ENCODE results near the gene PTPN14.
"Not testable (repeated sequence)": the region's sequence is repeated elsewhere in the genome, so short reads cannot be mapped to it uniquely, and the experiment has no call there.

Gene PTPN14

DNA sequence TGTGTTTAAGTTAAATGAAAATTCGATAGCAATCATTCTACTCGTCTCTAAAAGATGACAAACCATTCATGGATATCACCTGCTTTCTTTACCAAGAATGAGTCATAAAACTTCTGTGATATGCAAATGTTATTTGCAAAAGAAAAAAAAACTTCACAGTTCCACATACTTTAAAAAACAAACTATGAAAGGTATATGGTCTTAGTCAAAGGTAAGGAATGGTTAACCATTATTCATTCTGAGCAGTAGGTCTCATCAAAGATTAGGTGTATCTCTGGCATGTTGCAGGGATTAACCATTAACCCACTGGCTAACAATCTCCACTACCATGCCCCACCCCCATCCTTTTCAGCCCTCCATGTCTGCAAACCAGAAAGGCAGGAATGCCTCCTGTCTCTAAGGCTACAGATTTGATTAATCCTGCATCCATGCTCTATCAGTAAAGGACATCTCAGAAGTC, 44.4 kb downstream of the PTPN14 start:
- no peak for DNase-seq

DNA sequence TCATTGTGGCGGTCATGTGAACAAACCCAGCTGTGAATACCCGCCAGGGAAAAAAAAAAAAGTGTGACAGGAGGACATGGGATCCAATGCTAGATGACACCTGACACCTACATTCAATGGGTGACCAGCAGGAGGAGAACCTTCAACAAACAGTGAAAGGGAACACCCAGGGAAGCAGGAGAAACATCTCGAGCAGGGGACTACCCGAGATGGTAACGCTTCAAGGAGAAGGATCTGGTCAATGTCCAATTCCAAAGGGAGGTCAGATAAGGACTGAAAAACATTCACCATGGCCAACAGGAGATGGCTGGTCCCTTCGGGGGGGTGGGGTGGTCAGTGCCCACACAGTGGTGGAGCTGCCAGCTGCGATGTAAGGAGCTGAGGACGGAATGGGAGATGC, 46.3 kb downstream of the PTPN14 start:
- DNase-seq, result no peak

DNA sequence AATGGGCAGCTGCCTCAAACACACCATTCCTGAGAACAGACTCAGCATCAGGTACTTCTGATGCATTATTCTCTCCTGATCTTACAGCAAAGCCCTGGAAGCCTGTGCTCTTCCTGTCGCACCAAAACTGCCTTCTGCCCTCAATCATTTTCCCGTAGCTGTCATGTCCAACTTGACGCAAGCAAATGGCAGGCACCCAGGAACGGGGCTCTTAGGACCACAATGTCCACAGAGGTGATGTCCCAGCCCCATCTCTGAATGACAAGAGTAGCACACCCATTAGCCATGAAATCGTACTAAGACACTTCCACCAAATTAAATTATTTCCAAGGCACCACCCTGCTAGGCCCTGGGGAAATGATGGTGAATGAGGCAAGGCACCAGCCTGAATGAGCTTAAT, 47.1 kb downstream of the PTPN14 start:
- DNase-seq, result no peak

DNA sequence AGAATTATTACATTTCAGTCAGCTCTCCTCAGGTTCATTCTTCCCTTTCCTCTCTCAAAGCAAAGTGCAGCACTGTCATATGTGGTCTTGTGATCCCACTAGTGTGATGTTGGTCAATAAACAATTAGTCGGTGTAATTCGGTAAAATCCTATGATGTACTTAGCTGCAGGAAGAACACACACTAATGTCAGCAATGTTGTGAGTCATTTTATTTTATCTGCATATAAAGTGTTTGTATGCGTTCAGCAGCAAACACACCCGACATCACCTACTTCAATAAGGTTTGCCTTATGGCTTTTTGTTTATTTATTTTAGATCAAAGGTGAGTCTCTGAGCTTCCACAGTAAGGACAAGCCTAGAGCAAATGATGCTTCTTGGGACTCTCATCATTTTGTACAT, 47.8 kb downstream of the PTPN14 start:
- DNase-seq, result no peak

DNA sequence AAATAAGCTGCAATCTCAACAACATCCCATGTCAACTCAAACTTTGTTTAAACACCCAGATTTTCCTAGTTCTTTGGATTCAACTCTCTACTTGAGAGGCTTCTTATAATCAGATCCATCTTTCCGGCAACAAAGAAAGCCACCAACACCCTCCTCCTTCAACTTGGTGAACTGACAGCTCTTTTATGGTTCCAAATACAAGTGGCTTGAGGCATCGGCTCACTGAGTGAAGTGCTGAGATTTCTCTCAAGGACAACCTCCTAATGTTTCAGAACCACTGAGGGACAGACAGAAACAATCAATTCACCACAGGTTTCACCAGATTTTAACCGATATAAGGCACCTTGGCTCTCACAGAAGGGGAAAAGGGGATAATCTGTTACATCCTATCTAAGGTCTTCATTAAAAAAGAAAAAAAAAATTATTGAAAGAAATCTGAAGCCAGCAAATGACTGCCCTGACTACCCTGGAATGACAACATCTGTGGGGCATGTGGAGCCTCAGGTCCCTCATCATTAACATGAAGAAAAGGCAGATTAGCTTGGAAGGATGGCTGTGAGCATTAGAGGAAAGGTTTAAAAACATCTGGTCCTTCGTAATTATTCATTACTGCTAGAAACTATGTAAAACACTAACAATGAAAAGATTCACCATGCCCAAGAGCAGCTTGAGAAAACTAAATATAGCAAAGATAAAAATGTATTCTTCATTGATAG, 50.9 kb downstream of the PTPN14 start:
- DNase-seq, result no peak

DNA sequence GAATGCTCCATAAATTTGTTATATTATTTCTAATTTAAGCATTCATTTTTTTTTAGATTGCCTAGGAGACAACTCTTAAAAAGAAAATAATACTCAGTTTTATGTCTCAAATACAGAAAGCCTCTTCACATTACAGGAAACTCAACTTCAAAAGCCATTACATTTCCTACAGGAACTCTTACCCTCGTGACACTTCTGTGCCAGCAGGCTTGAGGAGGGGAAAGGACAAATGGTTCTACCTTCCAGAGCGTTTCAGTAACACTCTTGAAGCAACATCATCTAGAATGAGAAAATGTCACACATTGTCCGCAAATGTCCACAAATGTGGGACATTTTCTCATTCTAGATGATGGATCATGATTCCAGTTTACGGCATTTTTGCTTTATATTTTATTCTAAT, 51.7 kb downstream of the PTPN14 start:
- no peak for DNase-seq

DNA sequence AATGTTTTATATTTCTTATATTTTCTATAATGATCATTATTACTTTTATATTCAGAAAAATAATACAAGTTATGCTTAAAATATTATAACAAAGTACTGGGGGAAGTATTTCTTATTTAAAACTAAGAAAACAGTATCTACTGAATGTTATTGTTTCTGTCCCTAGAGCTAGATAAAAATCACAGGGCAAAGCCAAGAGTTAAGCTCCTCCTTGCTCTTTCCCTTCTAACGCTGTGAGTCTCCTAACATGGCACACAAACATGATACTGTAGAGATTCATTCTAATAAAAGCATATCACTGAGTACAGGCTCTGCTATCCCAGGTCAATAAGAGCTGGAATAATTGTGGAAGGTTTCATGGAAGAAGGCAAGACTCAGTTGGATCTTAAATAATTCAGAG, 53.4 kb downstream of the PTPN14 start:
- DNase-seq, result no peak

DNA sequence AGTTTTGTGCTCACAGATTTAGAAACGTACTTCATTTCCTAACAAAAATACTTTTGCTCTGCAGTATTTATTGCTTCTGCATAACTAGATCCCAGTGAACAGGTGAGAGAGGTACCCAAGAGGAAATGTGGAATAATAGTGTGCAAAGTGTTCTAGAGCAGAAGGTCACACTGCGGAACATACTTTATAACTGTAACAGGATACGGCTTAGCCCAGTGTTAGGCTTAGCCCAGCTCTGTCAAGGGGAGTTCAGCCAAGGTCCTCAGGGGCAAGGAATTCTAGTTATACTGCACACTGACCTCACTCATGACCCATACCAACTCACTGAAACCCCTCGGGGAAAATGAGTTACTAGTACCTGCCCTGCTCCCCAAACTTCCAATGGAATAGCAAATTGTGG, 55.3 kb downstream of the PTPN14 start:
- DNase-seq, result no peak

DNA sequence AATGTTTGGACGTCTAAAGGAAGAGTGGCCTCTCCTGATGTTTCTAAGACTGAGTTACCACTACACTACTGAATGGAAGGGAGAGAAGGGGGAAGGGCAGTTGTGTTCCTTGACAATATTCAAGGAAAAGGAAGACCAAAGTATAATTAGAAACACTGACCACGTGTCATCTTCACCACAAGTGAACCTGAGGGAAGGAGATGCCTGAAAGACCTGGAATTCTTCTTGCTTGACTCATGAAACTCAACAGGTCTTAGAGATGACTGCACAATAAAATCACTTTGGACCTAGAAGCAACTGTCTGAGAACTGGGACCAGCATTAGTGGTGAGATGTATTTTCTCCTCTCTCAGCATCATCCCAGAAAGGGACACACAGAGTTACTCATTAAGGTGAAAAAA, 56.7 kb downstream of the PTPN14 start:
- no peak for DNase-seq

DNA sequence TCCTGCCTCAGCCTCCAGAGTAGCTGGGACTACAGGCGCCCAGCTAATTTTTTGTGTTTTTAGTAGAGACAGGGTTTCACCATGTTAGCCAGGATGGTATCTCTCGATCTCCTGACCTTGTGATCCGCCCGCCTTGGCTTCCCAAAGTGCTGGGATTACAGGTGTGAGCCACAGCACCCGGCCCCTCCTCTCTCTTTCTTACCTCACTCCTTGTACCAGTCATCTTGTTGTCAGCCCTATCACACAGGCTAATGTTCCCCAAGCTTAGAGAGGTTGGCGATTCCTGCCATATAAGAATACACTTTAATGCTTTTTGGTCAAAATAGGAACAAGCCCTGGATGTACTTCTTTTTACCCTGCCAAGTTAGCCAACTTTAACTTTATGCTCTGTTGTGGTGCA, 57.2 kb downstream of the PTPN14 start:
- not testable (repeated sequence) for DNase-seq

DNA sequence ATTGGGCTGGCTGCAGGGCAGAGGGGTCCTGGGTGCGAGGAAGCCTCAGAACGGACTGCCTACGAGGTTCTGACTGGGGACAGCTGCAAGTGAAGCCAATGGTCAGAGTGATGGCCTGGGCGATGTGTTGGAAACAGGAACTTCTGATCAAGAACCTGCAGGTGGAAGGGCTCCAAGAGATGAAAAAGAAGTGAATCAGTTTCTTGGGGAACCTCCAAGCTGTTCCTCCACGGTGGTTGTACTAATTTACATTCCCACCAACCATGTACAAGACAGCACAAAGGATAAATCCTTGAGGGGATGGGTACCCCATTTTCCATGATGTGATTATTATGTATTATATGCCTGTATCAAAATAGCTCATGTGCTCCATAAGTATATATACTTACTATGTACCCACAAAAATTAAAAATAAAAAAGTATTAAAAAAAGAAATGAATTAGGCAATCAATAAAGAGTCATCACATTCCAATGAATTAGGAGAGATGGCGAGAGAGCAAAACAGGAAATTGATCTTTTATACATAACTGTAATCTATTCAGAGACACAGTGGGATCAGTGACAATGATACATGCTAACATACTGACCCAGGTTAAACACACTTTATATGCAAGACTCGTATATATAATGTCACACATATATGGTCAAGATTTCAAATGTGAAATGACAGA, 58.1 kb downstream of the PTPN14 start:
- DNase-seq, result no peak

DNA sequence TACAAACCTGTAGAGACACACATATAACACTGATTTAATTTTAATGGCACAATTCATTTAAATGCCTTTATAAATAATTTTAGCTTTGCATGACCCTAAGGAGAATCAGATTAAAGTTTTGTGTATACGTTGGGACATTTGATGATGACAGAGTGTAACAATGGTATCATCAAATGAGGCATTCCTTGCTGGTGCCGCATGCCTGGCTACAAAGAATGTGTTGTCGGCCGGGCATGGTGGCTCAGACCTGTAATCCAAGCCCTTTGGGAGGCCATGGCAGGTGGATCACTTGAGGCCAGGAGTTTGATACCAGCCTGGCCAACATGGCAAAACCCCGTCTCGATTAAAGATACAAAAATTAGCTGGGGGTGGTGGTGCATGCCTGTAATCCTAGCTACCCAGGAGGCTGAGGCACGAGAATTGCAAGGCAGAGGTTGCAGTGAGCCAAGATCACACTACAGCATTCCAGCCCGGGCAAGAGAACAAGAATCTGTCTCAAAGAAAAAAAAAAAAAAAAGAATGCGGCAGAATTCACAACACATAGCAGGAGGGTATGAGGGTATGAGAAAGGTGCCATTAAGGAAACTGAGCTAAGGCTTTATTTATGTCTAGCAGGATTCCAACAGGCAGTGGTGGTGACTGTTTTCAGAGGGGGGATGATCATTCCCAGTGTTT, 58.9 kb downstream of the PTPN14 start:
- DNase-seq, result no peak

DNA sequence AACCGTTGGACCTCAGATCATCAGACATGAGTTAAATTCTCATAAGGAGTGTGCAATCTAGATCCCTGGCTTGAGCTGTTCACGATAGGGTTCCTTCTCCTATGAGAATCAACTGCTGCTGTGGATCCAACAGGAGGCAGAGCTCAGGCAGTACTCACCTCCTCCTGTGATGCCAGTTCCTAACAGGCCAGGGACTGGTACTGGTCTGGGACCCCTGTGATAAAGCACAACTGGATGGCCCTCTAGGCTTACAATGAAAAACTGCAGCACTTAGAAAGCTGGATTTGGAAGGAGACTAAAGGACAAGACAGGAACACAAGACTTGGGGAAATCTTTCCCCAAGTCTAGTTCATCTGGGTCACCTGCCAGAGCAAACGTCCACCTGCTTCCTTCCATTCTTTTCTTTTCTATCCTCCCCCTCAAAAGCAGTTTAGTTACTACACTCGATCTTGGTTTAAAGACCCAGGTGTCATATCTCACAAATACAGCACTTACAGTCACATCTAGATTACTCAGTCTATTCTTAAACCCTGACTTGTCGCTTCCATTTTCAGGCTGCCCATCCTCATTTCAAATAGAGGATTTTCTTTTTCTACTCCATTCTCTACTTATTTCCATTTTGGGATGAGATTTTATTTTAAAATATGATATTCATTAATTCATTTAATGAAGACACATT, 59.8 kb downstream of the PTPN14 start:
- no peak for DNase-seq

DNA sequence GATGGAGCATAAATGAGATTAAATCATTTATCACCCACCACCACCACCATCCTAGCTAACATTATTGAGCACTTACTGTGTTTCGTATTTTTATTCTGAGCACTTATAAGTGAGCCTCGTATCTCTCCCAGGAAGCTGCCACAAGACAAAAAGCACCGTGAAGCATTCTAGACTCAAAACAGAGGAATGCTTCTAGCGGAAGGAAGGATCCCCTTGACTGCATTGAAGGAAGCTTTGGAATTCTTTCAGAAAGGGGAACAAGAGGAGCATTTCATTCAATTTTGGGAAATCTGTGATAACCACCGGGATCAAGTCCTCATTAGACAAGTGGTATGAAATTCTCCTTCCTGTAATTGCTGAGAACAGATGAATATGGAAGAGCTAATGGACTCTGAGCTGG, 66.3 kb downstream of the PTPN14 start:
- no peak for DNase-seq

DNA sequence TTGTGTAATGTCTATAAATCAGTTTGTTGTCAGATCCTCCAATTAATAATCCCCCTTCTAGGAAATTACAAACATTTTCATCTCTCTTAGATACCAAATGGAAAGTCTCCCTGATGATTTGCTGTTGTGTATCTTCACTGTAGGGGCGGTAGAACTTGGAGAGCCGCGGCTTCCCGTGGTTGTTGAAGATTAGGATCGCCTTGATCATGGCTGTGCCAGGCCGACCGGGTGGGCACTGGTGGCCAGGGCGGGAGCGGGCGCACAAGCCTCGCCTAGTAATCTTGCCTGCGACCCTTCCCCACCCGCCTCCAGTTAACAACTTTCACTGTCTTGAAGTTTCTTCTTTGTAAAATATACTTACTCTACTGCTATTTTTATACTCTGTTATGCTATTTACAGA, 68.2 kb downstream of the PTPN14 start:
- DNase-seq, result not testable (repeated sequence)

DNA sequence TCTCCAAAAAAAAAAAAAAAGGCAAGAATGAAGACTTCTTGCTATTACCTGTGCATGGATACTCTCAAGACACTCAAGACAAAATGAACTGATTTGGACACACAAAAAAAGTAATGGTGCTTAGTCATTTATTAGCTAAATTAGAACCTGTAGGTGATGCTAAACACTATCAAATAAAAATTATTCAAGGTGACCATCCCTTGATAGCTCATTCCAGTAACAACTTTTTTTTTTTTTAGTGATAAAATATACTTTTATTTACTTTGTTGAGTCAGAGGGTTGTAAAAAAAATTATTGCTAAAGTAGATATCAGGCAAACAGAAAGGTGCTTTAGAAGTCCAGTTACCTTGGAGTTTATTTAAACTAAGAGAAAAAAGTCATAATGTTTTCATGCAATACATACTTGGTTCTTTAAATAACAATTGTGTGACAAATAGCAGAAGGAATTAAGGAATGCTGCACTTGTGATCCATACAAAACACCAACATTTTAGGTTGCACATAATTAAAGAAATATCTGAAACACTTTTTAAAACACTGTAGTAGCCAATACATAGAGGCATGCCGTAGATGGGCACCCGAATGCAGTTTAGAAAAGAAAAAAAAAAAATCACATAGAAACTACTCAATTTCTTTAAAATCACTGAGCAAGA, 69.3 kb downstream of the PTPN14 start:
- not testable (repeated sequence) for DNase-seq

DNA sequence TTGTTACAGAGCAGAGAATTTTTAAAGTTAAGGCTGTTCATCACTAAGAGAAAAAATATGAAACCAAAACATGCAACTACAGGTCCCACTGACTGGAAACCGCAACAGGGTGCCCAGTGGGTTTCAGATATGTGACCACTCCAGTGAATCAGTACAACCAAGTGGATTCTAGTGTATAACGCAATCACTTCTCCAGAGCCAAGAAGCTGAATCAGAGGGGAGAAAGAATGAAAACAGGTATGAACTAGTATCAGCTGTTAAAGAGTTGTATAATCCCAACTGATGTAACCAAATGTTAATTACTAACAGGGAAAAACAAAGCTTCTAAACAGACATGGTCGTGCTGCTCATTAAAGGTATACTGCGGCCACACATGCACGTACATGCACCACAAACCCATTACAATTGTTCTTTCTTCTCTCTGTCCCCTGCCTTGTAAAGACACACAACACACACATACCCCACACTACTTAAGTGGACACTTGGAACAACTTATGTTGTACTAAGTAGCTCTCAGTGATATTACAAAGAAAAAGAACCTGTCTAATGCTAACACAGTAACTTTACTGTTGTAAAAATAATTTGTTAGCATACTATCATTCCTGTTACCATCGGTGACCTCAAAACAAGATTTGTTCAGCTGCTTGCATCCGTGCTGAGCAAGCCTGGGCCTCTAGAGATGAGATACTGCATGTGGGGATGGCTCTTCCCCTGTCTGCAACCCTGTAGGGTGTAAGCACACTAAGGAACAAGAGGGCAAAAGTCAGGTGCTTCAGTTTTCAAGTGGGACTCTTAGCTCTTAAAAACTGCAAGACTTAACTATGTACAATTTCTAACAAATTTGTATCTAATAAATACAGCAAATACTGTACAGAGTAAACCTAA, 74.2 kb downstream of the PTPN14 start:
- no peak for DNase-seq

DNA sequence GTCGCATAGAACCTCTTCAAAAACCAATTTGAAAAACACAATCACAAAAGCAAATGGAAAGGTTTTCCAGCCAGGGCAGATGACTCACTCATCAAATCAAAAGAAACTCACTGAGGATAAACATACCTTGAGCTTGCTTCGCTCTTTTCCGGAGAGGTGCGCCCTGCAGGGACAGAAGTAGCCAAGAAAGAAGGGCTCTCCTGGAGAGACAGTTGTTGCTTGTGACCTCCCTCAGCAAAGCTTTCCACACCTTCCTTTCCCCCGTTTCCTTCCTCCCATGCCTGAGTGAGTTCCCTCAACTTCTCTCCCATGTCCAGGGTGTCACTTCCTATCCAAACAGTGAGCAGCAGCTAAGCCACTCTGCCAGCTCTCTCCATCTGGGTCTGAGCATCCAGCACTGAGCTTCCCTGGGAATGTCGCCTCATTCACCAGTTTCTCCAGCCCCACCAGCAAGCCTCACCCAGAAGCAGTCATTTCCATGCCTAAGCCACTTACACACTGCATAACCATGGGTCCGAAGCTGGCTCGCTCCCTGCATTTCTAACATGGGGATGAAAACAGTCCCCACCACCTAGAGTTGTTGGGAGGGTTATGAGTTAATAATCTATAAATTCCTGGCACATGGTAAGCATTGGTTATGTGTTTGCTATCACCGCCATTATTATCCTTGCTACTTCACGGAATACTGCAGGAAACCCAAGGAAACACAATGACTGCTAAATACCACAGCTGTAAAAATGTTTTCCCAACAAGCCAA, 75.0 kb downstream of the PTPN14 start:
- DNase-seq, result no peak

DNA sequence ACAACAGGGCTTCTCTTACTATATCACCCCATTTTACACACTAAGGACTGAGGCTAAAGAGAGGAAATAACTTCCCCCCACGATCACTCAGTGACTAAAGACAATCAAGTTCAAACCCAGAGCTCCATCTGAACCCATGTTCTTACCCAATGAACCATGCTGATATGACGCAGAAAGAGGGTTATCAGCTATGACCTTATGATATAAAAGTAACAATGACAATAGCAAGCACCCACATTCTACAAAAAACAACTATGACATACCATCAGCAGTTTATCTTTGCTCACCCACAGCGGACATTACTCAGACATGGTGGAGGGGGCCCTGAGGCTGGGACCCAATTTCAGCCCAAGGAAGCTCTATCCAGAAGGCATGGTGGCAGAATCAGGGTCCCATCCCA, 75.7 kb downstream of the PTPN14 start:
- no peak for DNase-seq

DNA sequence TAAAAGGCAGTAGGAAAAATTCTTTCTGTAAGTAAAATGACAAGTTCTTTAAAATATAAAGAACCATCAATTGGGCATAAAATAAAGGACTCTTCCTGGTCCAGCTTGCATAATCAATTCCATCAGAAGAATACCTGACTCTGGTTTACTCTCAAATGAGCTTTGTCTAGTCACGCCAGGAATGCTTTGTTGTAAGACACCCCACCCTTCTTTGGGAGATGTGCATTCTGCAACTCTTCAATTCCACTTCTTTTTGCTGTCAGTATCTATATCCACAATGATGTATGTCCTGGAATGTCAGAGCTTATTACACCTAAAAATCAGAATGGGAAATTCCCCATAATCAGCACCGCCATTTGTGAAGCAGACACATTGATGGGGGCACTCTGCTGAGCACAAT, 76.1 kb downstream of the PTPN14 start:
- no peak for DNase-seq

DNA sequence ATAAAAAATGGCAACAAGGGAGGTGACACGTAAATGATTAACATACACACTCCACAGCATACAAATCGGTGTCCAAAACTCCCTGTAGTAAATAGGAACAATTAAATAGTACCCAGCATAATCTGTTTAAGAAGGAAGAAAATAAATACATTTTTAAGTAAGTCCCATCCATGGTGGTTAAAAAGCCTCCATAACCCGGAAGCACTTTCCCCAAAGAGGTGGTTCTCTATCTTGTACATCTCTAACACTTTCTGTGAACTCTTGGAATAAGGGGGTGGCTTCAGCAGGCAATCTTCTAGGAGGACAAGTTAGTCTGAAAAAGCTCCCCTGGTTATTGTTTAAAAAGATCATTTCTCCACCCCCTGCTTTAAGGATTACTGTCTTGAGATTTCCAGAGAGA, 76.9 kb downstream of the PTPN14 start:
- DNase-seq, result no peak

Data from stimulated activated CD4-positive, alpha-beta T cell treated with anti-CD3 and anti-CD28 coated beads, Interleukin-4, amount 100 ng/mL, for 24 hours (primary cell).